Mucosa of rectum (tissue), 2 donors: ENCODE results near the gene WFIKKN1.
A peak's percentile ranks its signal among the peaks of the same experiment; 100 is the strongest.

Source experiments
- H3K27ac ChIP-seq, 2 donors: one replicate each; pipeline ENCODE4 v1.7.0; 2013; ENCODE audit warnings: inconsistent platforms in 2 of 2, low read depth in 2 of 2, low read length in 2 of 2
- H3K27me3 ChIP-seq, 2 donors: one replicate each; pipeline ENCODE4 v1.7.0; 2013; ENCODE audit warnings: low read length in 2 of 2; ENCODE audit not compliant: control insufficient read depth in 2 of 2, insufficient read depth in 2 of 2
- H3K36me3 ChIP-seq, 2 donors: one replicate each; pipeline ENCODE4 v1.7.0; 2013; ENCODE audit warnings: low read length in 2 of 2; ENCODE audit not compliant: control insufficient read depth in 2 of 2, insufficient read depth in 2 of 2
- H3K4me1 ChIP-seq, 2 donors: one replicate each; pipeline ENCODE4 v1.7.0; 2013; ENCODE audit warnings: low read length in 2 of 2, mild to moderate bottlenecking in 1 of 2; ENCODE audit not compliant: control insufficient read depth in 2 of 2, insufficient read depth in 2 of 2
- H3K4me3 ChIP-seq, 2 donors: one replicate each; pipeline ENCODE4 v1.7.0; 2013; ENCODE audit warnings: low read length in 2 of 2
- H3K9ac ChIP-seq, 2 donors: one replicate each; pipeline ENCODE4 v1.7.0; 2013; ENCODE audit warnings: low read length in 2 of 2, low read depth in 1 of 2, mild to moderate bottlenecking in 1 of 2
- H3K9me3 ChIP-seq, 2 donors: one replicate each; pipeline ENCODE4 v1.7.0; 2013; ENCODE audit warnings: low read length in 2 of 2; ENCODE audit not compliant: control insufficient read depth in 2 of 2
- donor health status: healthy.
- donor health status: Normal muscosa, but diverticular disease.

Gene WFIKKN1

DNA sequence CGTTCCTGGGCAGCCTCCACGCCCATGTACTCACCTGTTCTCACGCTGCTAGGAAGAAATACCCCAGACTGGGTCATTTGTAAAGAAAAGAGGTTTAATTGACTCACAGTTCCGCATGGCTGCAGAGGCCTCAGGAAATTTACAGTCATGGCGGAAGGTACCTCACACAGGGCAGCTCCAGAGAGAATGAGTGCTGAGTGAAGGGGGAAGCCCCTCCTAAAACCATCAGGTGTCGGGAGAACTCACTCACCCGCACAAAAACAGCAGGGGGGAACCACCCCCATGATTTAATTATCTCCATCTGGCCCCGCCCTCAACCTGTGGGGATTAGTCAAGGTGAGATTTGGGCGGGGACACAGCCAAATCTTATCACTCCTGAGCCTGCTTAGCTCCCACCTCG is 22.8 kb upstream of the WFIKKN1 start:
- Histone ChIP-seq H3K36me3 (no peaks in the 10 kb centered on the region), H3K9ac (no peak overlapping the region), H3K4me1 (peaks cover 4 to 5% of the 10 kb centered on the region in 2 donors)

DNA sequence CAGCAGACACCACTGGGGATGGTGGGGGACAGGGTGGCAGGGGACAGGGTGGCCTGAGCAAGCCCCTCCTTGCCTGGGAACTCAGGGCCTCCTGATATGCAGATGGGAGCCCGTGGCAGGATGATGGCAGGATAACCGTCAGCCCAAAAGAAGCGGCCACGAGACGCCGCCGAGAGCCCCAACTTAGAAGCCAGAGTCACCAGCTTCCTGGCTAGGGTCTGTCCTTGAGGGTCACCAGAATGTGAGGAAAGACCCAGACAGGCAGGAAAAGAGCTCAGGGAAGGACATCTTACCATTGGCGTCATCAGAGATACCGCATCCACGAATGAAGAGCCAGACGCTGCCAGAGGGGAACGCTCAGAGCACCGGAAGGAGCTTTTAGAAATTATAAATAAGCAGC is 21.5 kb upstream of the WFIKKN1 start:
- Histone ChIP-seq H3K36me3 (peaks cover 3 to 5% of the 10 kb centered on the region in 2 donors), H3K9ac (no peak overlapping the region), H3K4me1 (peaks cover 4 to 5% of the 10 kb centered on the region in 2 donors), H3K4me3 (no peak overlapping the region), H3K9me3 (no peaks in the 10 kb centered on the region), H3K27me3 (no peaks in the 10 kb centered on the region), H3K27ac (no peak overlapping the region)

More for the DNA sequence above, 22.8 kb upstream of the WFIKKN1 start:
- Histone ChIP-seq H3K27me3 (no peaks in the 10 kb centered on the region), H3K9me3 (no peaks in the 10 kb centered on the region), H3K27ac (no peak overlapping the region), H3K4me3 (no peak overlapping the region)

DNA sequence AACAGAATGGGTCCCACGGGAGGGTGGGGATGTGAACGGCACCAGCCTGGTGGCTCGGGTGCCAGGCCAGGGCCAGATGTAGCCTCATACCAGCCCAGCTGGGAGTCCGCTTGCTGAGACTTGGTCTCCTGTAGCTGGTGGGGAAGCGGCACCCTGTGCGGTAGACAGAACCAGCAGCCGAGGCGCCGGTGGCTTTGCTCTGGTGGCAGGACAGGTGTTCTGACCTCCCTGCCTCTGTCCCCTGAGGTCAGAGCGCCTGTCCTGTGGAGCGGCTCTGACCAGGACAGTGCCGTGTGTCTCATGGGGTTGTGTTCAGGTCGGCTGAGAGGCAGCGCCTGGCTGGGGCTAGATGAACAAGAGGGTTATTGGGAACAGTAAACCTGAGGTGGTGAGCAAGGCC is 20.8 kb upstream of the WFIKKN1 start:
- H3K9ac ChIP-seq = no peak overlapping the region
- no peak overlapping the region for H3K27ac ChIP-seq

DNA sequence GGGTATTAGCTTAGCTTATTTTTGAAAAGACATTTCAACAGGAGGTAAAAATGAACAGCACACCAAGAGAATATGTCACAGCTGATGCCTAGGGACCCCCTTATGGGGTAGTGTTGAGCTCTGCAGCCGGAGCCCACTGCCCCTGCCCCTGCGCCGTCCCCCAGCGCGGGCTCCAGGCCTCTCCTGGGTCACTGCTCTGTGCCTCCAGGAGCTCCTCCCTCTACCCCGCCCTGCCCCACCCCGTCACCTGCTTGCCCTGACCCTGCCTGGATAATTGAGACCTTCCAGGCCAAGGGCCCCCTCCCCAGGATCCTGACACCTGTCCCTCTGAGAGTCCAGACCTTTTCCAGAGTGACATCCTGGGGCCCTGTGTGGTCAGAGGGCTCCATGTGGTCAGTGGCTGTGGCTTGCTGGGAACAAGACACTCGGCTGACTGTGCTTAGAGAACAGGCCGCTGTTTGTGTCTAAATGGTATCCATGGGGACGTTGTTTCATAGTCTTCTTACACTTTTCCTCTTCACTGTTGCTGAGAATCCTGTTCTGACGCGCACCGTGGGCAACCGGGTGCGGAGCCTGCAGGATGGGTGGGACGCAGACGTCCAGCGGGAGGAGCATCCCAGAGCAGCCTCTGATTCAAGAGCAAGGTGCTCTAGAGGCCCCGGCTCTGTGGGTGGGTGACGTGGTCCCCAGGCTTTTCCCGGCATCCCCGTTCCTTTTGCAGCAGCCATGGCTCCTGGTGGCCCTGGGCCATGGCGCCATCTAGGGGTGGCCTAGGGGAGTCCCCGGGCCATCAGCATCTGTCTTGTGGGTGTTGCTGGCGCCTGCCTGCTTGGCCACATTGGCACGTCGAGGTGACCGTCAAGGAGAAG is 20.0 kb upstream of the WFIKKN1 start:
- Histone ChIP-seq H3K27ac (peak overlapping the region in 1 of 2 donors; percentile 34), H3K4me3 (no peak overlapping the region), H3K27me3 (no peaks in the 10 kb centered on the region), H3K36me3 (peaks cover 7 to 8% of the 10 kb centered on the region in 2 donors), H3K9me3 (no peaks in the 10 kb centered on the region), H3K9ac (no peak overlapping the region), H3K4me1 (peaks cover 4 to 5% of the 10 kb centered on the region in 2 donors)

More for the DNA sequence above, 20.8 kb upstream of the WFIKKN1 start:
- Histone ChIP-seq H3K4me3 (no peak overlapping the region), H3K9me3 (no peaks in the 10 kb centered on the region), H3K4me1 (peaks cover 4 to 5% of the 10 kb centered on the region in 2 donors), H3K27me3 (no peaks in the 10 kb centered on the region), H3K36me3 (peaks cover 5 to 8% of the 10 kb centered on the region in 2 donors)

DNA sequence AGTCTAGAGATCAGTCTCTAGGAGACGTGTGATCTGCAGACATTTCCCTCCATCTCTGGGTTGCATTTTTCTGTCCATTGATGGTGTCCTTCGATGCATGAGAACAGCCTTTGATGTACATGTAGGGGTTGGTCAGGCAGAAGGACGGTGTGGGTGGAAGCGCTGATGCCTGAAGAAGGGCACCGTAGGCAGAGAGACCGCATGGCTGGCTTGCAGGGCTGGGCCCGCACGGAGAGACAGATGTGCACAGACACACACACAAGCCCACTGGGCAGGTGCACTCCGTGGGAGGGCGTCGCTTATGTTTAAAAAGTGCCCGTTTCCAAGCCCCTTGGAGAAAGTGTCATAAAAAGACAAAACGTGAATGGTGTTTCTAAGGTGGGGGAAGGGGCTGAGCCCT is 15.7 kb upstream of the WFIKKN1 start:
- Histone ChIP-seq H3K27me3 (no peaks in the 10 kb centered on the region), H3K4me1 (peaks cover 3 to 5% of the 10 kb centered on the region in 2 donors), H3K27ac (peak overlapping the region in 1 of 2 donors; percentile 24), H3K9me3 (no peaks in the 10 kb centered on the region), H3K4me3 (no peak overlapping the region), H3K9ac (no peak overlapping the region), H3K36me3 (peaks cover 9 to 13% of the 10 kb centered on the region in 2 donors)

DNA sequence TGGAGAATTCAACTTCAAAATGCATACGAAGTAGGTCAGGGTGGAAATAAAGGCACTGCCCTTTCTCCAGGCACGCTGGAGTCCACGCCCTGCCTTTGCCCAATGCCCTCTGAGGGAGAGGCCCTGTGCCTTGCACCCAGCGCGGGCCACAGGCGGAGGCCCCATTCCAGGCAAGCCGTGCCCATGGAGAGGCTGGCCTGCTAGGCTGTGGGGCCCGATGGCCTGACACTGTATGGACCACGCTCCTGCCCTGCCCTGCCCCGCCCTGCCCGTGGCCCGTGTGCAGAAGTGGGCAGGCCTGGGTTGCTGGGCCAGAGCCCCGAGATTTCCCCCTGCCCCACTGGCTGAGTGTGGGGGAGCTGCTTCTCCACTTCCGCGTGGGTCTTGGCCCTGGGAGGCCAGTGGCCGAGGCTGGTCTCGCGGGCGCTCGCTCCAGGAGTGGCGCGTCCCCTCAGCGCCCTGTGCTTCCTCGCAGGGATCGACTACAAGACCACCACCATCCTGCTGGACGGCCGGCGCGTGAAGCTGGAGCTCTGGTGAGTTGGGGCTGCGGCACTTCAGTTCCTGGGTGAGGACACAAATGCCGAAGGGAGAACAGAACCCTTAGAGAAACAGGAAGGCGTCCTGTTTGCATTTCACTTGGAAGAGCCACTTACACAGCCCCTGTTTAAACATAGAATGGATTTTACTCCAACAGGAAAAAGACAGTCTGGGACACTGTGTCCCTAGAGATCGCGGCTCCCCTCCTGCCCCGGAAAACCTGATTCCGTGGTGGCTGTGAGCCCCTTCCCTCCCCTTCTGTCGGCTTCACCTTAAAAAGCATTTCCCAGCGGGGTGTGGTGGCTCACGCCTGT is 13.8 kb upstream of the WFIKKN1 start:
- H3K4me1 ChIP-seq = peaks cover 0 to 3% of the 10 kb centered on the region in 2 donors
- no peaks in the 10 kb centered on the region for H3K27me3 ChIP-seq
- no peaks in the 10 kb centered on the region for H3K9me3 ChIP-seq
- H3K27ac ChIP-seq = peak overlapping the region; percentile 58
- H3K9ac ChIP-seq = peak overlapping the region in 1 of 2 donors; percentile 7
- H3K36me3 ChIP-seq = peaks cover 9 to 13% of the 10 kb centered on the region in 2 donors
- H3K4me3 ChIP-seq = no peak overlapping the region

DNA sequence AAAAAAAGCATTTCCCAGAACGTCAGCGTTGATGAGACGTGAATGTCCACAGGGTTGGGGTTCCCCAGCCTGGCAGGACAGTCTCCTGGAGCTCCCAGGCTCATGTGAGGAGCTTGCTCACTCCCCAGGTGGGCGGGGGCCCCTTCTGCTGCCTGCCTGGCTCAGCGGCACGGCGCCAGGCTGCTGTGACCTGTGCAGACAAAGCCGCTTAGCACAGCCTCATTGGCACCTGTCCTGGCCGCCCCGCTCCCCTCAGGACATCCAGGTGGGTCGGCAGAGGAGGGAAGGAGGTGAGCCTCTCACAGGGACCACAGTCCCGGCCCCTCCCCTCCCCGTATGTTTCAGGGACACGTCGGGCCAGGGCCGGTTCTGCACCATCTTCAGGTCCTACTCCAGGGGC is 12.9 kb upstream of the WFIKKN1 start:
- no peak overlapping the region for H3K9ac ChIP-seq
- H3K27ac ChIP-seq = no peak overlapping the region
- no peak overlapping the region for H3K4me3 ChIP-seq
- H3K27me3 ChIP-seq = no peaks in the 10 kb centered on the region
- peaks cover 0 to 3% of the 10 kb centered on the region in 2 donors for H3K4me1 ChIP-seq
- peaks cover 9 to 13% of the 10 kb centered on the region in 2 donors for H3K36me3 ChIP-seq
- no peaks in the 10 kb centered on the region for H3K9me3 ChIP-seq

DNA sequence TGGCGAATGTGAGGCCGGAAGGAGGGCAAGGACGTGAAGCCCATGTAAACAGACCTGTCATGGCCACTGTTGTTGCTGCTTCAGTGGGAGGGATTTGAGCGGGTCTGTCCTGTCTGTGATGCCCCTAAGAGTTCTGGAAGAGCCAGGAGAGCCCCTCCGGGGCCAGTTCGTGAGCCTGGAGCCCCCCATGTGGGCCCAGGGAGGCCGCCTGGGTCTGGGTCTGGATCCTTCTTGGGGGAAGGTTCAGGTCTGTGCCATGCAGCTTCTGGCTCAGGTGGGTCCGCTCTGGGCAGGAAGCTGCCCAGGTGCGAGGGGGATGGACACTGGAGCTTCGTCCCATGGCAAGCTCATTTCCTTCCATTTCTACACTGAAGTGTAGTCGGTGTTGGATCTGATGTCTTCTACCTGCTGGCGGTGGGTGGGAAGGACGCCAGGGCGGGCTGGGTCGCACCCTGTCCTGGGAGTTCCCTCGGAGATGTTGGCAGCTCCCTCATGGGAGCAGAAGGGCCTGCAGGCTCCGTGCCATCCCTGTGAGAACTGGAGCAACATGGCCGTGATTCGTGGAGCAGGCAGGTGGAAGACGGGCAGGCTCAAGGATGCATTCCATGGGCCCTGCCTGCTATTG is 11.2 kb upstream of the WFIKKN1 start:
- peaks cover 0 to 3% of the 10 kb centered on the region in 2 donors for H3K4me1 ChIP-seq
- H3K36me3 ChIP-seq = peaks cover 4 to 8% of the 10 kb centered on the region in 2 donors
- H3K27me3 ChIP-seq = no peaks in the 10 kb centered on the region
- H3K9me3 ChIP-seq = no peaks in the 10 kb centered on the region
- no peak overlapping the region for H3K9ac ChIP-seq
- no peak overlapping the region for H3K4me3 ChIP-seq
- no peak overlapping the region for H3K27ac ChIP-seq

DNA sequence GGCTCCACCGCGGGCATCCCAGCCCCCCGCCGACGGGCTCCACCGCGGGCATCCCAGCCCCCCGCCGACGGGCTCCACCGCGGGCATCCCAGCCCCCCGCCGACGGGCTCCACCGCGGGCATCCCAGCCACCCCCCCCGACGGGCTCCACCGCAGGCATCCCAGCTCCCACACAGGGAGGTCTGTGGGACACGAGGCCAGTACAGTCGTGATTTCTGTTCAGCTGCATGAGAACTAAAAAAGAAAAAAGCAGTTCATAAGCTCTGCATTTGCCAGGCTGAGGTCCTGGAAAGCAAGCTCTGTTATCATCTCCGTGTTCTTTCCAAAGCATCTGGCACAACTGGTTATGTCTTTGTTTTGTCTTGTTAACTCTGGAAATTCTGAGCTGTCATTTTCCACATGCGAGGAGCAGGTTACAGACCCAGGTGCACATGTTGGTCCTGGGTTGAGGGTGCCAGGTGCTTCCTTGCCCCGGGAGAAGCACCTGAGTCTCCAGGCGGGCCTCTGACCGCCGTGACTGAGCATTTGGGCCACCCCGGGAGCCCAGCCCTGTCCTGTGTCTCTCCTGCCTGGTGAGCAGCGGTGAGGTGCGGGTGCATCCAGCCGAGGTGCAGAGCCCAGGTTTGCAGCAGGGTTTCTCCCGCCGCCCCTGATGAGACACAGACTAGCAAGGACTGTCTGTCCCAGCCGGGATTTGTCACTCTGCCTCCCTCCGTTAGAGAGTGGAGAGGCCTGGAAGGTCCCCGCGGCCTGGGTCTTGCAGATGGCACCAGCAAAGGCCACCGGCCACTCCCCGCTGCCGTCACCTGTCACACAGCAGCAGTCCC is 9.9 kb upstream of the WFIKKN1 start:
- no peaks in the 10 kb centered on the region for H3K27me3 ChIP-seq
- no peak overlapping the region for H3K4me3 ChIP-seq
- H3K36me3 ChIP-seq = peaks cover 8 to 12% of the 10 kb centered on the region in 2 donors
- no peak overlapping the region for H3K9ac ChIP-seq
- H3K4me1 ChIP-seq = peaks cover 0 to 3% of the 10 kb centered on the region in 2 donors
- no peak overlapping the region for H3K27ac ChIP-seq
- H3K9me3 ChIP-seq = no peaks in the 10 kb centered on the region
